ENCODE measurements around the gene CD200R1.

The CD200R1 gene

DNA sequence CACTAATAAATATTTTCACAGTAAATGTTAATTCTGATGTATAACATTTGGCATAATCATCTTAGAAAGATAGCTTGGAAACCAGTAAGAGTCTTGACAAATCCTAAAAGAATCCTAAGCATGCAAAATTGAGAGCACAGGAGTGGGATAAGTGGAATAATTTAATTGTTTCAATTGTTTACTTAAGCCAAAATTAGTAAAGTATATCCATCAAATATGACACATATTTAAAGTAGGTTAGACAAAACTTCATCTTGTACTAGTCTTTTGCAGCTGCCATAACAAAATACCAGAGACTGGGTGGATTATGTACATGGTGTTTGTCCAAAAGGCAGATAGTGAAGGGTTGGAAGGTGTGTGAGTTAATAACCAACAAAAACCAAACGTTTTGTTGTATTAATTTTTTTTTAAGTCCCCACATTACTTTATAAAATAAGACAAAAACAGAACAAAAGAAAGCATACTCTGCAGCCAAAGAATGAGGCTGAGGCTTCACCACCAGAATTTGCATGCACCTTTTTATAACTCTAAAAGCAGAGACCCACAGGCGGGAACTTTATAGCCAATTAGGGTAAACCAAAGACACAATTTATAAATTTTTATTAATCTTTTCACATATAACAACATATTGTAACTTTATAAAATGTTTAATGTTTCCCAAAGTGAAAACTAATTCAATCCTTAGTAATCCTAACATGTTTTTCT, 86.4 kb downstream of the CD200R1 start:
- peaks cover 8% of the 10 kb centered on the region for H3K9me3 Mint-ChIP-seq
- no peak overlapping the region for H3K4me3 Mint-ChIP-seq
- no peak overlapping the region for H3K27ac Mint-ChIP-seq
- H3K36me3 Mint-ChIP-seq (ENCODE audit: low read depth), result no peaks in the 10 kb centered on the region
- no peaks in the 10 kb centered on the region for H3K4me1 Mint-ChIP-seq (ENCODE audit: low read depth)
- peaks cover 11% of the 10 kb centered on the region for H3K27me3 Mint-ChIP-seq (ENCODE audit: low read depth)

DNA sequence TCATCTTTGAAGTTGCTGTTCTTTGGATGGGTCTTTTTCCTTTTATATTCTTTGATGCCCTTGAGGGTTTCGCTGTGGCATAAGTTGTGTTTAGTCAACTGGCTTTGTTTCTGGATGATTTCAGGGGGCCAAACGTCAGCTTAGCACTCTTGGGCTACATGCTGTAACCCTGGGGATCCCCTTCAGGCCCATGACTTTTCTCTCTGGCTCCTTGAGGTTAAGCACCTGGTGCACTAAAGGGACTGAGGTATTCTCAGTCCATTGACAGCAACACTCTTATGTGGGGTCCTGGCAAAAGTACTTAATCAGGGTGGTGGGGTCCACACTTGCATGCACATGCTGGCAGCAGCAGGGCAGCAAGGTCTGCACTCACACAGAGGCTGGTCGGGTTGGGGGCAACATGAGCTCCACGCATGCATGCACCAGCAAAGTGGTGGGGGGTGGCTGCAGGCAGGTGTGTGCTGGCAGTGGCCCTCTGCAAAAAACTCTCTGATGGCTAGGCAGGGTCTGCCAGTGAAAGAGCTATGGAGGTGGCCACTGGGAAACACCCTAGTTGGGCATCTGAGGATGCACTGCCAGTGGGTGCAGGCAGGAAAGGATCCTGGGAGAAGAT, 90.1 kb downstream of the CD200R1 start:
- Mint-ChIP-seq H3K27ac (no peak overlapping the region), H3K4me1 (ENCODE audit: low read depth) (no peaks in the 10 kb centered on the region), H3K36me3 (ENCODE audit: low read depth) (no peaks in the 10 kb centered on the region), H3K27me3 (ENCODE audit: low read depth) (peaks cover 9% of the 10 kb centered on the region), H3K9me3 (peaks cover 6% of the 10 kb centered on the region), H3K4me3 (no peak overlapping the region)

DNA sequence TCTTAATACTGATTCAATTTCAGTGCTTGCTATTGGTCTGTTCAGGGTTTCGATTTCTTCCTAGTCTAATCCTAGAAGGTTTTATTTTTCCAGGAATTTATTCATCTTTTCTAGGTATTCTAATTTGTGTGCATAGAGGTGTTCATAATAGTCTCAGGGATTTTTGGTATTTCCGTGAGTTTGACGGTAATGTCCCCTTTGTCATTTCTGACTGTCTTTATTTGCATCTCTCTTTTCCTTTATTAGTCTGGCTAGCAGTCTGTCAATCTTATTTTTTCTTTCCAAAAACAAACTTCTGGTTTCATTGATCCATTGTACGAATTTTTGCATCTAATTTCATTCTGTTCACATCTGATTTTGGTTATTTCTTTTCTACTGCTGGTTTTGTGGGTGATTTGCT, 93.0 kb downstream of the CD200R1 start:
- Mint-ChIP-seq H3K36me3 (ENCODE audit: low read depth) (no peaks in the 10 kb centered on the region), H3K27me3 (ENCODE audit: low read depth) (no peaks in the 10 kb centered on the region), H3K9me3 (peaks cover 8% of the 10 kb centered on the region), H3K27ac (no peak overlapping the region), H3K4me1 (ENCODE audit: low read depth) (no peaks in the 10 kb centered on the region), H3K4me3 (no peak overlapping the region)

DNA sequence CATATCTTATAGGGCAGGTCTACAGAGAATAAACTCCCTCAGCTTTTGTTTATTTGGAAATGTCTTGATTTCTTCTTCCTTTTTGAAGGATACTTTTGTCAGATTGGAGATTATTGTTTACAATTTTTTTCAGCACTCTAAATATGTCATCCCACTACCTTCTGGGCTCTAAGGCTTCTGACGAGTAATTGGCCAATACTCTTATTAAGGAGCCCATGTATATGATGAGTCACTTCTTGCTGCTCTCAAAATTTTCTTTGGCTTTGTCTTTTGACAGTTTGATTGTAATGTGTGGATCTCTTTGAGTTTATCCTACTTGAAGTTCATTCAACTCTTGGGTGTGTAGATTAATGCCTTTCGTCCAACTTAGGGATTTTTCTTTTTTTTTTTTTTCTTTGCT, 99.3 kb downstream of the CD200R1 start:
- Mint-ChIP-seq H3K4me3 (no peak overlapping the region), H3K4me1 (ENCODE audit: low read depth) (peaks cover 2% of the 10 kb centered on the region), H3K27ac (no peak overlapping the region), H3K27me3 (ENCODE audit: low read depth) (no peaks in the 10 kb centered on the region), H3K9me3 (peaks cover 11% of the 10 kb centered on the region), H3K36me3 (ENCODE audit: low read depth) (no peaks in the 10 kb centered on the region)

DNA sequence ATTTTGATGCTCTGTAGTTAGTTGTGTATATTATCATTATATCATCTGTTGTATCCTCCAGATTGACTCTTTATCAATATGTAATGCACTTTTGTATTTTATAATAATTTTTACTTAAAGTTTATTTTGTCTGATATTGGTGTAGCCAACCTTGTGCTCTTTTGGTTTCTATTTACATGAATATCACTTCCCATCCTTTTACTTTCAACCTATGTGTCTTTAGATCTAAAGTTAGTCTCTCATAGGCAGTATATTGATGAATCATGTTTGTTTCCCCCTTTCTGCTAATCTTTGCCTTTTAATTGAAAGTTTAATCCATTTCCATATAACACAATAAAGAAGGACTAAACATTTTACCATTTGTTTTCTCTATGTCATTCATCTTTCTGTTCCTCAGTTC, 100.2 kb downstream of the CD200R1 start:
- no peaks in the 10 kb centered on the region for H3K36me3 Mint-ChIP-seq (ENCODE audit: low read depth)
- H3K9me3 Mint-ChIP-seq, result peaks cover 20% of the 10 kb centered on the region
- H3K4me1 Mint-ChIP-seq (ENCODE audit: low read depth), result peaks cover 2% of the 10 kb centered on the region
- H3K27ac Mint-ChIP-seq, result no peak overlapping the region
- no peaks in the 10 kb centered on the region for H3K27me3 Mint-ChIP-seq (ENCODE audit: low read depth)
- H3K4me3 Mint-ChIP-seq, result no peak overlapping the region

DNA sequence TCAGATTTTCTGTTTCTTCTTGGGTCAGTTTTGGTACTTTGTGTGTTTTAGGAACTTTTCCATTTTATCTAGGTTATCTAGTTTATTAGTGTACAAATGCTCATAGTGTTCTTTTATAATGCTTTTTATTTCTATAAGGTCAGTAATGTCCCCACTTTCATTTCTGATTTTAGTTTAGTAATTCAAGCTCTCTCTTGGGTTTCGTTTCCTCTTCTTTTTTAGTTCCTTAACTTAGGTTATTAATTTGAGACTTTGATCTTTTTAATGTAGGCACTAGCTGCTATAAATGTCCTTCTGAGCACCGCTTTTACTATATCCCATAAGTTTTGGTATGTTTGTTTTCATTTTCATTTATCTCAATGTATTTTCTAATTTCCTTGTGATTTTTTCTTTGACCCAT, 101.3 kb downstream of the CD200R1 start:
- peaks cover 27% of the 10 kb centered on the region for H3K9me3 Mint-ChIP-seq
- H3K27ac Mint-ChIP-seq, result no peak overlapping the region
- H3K36me3 Mint-ChIP-seq (ENCODE audit: low read depth), result no peaks in the 10 kb centered on the region
- H3K4me1 Mint-ChIP-seq (ENCODE audit: low read depth), result peaks cover 2% of the 10 kb centered on the region
- H3K27me3 Mint-ChIP-seq (ENCODE audit: low read depth), result no peaks in the 10 kb centered on the region
- H3K4me3 Mint-ChIP-seq, result no peak overlapping the region

DNA sequence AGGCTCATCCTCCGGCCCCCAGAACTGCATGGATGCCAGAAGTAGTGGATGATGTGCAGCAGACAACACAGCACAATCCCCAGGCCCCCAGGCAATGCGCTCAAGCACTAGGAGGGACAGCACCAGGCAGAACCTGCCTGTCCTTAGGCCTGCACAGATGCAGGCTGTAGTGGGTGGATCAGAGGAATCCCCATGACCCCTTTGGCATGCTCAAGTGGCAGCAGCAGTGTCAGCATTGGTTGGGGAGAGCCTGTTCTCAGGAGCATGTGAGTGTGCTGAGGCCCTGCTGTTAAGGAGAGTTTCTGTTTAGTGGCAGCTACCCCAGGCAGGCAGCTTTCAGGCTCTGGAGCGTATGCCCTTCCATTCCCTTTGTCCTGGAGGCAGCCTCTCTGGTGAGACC, 103.2 kb downstream of the CD200R1 start:
- H3K9me3 Mint-ChIP-seq, result peaks cover 28% of the 10 kb centered on the region
- no peak overlapping the region for H3K27ac Mint-ChIP-seq
- no peak overlapping the region for H3K4me3 Mint-ChIP-seq
- peaks cover 8% of the 10 kb centered on the region for H3K27me3 Mint-ChIP-seq (ENCODE audit: low read depth)
- no peaks in the 10 kb centered on the region for H3K36me3 Mint-ChIP-seq (ENCODE audit: low read depth)
- peaks cover 2% of the 10 kb centered on the region for H3K4me1 Mint-ChIP-seq (ENCODE audit: low read depth)
